GM21528 (cell line): Measurements from ENCODE around the gene HTRA3.
"Not testable (repeated sequence)": the region's sequence is repeated elsewhere in the genome, so short reads cannot be mapped to it uniquely, and the experiment has no call there.

ENCODE experiments used
- ATAC-seq: cut with Tn5 transposase; IDR thresholded peaks from one replicate; pipeline ENCODE4 v1.9.1; 2021; ENCODE audit warnings: mild to moderate bottlenecking, moderate library complexity; ENCODE audit not compliant: unreplicated experiment, low FRiP score

The HTRA3 gene

DNA sequence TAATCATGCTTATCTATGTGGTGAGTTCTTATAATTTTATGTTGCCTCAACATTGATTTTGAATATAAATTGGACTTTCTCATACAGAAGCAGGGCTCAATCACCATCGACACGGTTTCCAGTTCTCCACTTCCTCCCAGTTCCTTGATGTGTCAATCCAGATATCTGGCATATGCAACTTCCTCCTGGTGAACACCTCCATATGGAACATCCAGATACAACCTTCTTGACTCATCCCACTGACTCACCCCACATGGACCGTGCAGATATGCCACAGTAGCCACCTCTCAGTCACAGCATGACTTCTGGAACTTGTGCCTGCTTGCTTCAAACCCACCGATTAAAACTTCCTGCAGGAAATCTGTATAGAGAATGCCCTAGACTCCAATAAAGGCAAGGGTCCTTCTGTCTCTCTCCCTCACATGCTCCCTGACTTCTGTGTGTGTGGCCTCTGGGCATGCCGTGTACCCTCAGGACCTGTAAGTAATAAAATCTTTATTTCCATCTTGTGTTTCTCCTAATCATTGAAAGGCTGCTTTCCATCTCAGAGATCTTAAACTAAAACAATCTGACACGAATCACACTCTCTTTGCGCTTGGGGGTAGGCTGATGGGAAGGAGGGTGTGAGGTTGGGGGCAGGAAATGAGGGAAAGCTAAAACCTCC is 67.0 kb downstream of the HTRA3 start:
- no peak for ATAC-seq

DNA sequence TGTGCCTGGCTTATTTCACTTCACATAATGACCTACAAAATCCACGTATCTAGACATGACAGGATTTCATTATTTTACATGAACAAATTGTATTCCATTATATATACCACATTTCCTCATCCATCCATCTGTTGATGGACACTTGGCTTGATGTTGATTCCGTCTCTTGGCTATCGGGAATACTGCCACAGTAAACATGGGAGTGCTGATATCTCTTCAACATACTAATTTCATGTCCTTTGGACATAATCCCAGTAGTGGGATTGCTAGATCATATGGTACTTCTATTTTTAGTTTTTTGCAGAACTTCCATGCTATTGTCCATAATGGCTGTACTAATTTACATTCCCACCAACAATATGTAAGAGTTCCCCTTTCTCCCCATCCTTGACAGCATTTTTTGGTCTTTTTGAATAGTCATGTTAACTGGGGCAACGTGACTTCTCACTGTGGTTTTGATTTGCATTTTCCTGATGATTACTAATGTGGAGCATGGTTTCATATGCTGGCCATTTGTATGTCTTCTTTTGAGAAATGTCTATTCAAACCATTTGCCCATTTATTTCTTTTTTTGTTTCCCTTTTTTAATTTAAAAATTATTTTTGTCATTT is 68.9 kb downstream of the HTRA3 start:
- no peak for ATAC-seq

DNA sequence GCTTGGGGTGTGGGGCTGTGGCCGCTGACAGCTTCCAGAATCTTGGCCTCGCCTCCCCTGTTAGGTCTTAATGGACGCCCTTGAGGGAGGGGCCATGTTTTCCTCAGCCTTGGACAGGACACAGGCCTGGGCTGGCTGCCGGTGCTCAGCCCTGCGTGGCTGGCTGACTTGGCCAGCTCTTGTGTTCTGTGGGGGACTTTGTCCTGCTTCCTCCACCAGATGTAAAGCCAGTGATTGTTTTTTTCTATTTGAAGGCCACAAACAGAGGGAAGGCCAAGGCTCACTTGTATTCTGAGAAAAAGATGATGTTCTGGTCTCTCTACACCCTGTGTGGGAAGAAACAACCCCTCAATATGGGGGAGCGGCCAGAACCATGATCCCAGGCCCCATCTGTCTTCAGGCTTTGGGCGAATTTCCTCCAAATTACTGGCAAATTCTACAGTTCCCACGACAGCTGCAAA is 71.3 kb downstream of the HTRA3 start:
- no peak for ATAC-seq

DNA sequence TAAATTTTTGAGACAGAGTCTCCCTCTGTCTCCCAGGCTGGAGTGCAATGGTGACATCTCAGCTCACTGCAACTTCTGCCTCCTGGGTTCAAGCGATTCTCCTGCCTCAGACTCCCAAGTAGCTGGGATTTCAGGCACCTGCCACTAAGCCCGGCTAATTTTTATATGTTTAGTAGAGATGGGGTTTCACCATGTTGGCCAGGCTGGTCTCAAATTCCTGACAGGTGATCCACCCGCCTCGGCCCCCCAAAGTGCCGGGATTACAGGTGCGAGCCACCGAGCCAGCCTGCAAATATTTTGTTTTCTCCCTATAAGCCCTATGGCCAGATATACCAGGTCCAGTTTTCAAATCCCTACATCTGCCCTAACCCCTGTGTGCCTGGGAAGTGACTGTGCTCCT is 71.7 kb downstream of the HTRA3 start:
- not testable (repeated sequence) for ATAC-seq

GRCh38 chr4:8341691-8342090 is 72.1 kb downstream of the HTRA3 start:
- no peak for ATAC-seq

GRCh38 chr4:8342651-8343261 is 73.2 kb downstream of the HTRA3 start:
- no peak for ATAC-seq

DNA sequence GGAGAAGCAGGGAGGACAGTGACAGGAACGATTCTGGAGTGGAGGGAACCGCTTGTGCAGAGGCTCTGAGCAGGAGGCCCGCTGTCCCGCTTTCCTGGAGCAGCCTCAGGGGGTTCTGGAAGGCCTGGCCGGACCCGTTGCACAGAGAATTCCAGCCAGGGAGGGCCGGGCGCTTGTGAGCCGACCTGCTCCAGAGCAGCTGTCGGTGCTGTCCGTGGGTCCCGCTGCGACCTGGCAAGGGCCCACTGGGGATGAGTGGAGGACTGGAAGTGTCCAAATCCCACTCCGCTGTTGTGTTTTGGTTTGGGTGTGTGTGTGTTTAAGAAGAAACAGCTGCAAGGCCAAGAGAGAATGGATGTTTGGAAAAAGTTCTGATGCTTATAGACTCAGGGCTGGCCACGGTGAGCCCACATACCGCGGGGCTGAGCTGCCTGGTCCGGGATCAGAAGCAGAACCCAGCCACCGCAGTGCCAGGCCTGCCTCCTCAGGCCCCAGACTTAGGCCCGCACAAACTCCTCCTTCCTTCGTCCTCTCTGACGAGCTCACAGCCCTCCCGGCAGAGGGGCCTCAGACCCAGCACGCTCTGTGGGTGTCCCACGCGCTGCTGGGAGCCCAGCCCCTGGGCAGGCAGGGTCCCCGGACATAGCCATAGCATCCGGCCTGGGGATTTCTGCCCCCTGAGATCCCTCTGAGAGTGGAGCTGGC is 73.9 kb downstream of the HTRA3 start:
- ATAC-seq, result no peak

GRCh38 chr4:8343967-8344331 is 74.4 kb downstream of the HTRA3 start:
- ATAC-seq, result no peak

DNA sequence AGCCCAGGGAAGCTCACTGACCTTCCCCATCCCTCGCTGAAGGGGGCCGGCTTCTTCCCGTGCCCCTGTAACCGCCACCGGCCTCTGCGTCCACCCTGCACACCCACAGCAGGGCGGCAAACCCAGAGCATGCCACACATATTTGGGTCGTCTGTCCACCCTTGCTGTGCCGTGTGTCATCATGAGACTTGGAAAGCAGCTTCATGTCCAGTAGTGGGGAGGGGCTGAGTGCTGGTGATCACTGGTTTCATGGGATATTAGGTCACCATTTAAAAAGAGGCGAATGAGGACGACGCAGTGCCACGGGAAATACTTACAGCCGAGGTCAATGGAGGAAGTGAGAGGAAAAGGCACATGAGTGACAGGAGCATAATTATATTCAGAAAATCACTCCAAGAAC is 74.8 kb downstream of the HTRA3 start:
- no peak for ATAC-seq

DNA sequence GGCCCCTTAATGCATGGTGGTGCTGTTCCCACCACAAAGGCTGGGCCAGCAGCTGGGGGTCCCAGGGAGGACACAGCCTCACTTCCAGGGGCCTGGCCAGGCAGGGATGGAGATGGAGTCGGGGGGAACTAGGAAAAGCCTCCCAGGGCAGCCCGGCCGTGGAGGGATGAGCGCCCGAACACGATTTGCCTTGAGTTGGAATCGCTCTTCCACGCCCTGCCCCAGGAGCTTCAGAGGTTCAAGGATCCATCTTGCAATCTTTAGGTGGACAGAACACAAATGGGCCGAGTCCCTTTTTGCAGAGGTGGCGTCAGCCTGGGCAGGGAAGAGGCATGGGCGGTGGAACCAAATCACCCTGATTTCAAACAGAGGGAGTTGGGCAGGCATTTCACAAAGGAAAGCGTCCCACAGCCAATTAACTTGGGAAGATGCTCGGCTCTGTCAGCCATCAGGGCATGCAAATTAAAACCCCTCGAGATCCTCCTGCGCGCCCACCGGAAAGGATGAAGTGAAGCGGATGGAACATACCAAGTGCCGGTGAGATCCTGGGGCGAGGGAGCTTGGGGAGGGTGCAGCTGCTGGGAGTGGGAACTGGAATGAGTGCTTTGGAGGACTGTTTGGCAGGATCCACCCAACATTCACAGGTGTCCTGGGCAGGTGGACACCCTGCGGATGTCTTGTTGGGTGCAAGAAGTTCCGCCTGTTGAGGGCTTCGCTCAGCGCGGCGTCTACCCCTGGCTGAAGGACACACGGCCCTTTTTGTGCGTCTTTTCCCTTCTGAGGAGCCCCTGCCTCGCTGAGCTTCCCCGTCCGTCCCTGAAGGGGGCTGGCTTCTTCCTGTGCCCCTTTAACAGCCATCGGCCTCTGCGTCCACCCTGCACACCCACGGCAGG is 75.7 kb downstream of the HTRA3 start:
- no peak for ATAC-seq

DNA sequence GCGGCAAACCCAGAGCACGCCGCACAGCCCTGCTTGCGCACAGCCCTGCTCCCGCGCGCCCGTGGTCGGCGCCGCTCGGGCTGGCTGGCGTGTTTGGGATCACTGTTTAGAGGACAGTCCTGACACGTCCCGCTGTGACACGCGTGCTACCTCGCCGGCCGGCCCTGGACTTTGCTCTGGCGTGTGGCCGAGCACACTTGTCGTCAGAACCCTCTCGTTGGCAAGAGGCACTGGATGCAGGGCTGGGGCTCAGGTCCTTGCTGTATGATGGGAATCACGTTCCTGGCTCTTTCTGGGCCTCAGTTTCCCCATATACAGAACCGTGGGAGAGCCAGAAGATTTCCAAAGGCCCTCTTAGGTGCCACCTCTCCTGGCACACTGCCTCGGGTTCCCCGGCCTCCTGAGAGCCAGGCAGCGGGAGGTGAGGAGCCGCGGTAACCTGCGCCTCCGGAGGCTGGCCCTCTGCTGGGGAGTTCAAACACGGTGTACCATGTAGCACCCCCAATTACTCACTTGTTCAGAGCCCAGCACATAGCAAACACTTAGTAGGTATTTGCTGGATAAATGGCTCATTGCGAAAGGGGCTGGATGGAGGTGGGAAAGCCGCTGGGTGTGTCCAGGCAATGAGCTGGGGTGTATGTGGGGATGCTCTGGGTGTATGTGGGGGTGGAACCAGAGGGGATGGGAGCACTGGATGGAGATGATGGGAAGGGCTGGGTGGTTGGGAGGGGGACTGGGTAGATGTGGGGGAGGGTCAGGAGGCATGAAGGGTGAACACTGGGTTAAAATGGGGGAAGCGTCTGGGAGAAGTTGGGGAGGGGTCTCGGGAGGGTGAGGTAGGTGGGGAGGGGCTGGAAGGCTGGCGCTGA is 76.6 kb downstream of the HTRA3 start:
- no peak for ATAC-seq

DNA sequence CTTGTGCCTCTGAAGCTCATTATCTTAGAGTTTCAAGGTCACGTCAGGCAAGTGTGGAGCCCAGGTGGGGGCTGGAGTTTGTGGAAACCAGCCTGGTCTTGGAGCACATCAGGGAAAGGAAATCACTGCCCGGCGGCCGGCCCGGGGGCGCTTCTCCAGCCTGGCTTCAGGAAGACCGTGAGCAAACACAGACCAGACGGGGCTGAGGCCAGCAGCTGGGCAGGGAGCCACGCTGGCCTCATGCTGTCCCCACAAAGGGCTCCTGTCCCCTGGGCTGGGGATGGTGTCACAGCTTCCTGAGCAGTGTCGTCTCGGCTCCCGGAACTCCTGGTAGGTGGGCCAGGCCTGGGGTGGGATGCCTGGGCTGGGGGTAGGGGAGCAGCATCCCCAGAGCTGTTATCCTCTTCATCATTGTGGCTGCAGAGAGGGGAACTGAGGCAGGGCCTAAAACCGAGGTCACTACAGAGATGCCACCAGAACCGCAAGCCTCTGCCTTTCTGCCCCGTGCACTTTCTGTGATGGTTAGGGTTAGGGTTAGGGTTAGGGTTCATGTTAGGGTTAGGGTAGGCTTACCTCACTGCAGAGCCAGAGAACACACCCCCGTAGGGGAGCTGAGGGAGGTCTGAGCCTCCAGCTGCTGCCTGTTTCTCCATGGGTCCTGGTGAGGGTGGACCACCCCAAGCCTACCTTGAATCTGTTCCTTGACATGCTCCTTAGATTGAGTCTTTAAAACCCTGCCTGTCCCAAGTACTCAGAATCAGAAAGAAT is 77.5 kb downstream of the HTRA3 start:
- ATAC-seq, result no peak

- no peak for ATAC-seq
Measured at GRCh38 chr4:8347660-8348059, 78.1 kb downstream of the HTRA3 start.

- ATAC-seq, result no peak
Measured at GRCh38 chr4:8348071-8348470, 78.5 kb downstream of the HTRA3 start.

DNA sequence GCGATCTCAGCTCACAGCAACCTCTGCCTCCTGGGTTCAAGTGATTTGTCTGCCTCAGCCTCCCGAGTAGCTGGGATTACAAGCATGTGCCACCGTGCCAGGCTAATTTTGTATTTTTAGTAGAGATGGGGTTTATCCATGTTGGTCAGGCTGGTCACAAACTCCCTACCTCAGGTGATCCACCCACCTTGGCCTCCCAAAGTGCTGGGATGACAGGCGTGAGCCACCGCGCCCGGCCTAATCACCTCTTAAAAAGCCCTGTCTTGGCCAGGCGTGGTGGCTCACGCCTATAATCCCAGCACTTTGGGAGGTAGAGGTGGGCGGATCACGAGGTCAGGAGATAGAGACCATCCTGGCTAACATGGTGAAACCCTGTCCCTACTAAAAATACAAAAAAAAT is 79.7 kb downstream of the HTRA3 start:
- not testable (repeated sequence) for ATAC-seq

DNA sequence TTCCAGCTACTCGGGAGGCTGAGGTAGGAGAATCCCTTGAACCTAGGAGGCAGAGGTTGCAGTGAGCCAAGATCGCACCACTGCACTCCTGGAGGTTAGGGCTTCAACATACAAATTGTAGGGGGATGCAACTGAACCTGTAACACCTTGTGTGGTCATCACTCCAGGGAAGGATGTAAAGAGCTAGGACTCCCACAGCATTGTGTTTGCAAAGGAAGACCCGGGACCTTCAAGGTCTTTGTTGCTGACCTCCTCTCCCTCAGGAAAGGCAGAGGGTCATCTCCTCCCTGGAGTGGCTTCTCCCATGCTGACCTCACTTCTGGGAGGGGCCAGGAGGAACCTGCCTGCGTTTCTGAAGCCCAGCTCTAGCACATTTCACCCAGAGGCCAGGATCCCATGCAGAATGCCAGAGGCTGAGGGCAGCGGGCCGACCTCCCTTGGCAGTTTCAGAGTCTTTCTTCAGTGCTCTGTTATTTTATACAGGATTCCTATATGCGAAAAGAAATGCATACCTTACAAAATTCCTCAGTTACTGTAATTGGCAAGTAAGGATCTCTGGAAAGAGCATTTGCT is 80.2 kb downstream of the HTRA3 start:
- no peak for ATAC-seq

- ATAC-seq, result no peak
Measured at GRCh38 chr4:8350352-8350751, 80.8 kb downstream of the HTRA3 start.

- ATAC-seq, result no peak
Measured at GRCh38 chr4:8350841-8351461, 81.4 kb downstream of the HTRA3 start.
